Measurements from ENCODE around the gene AP1M1.

AP1M1 gene

DNA sequence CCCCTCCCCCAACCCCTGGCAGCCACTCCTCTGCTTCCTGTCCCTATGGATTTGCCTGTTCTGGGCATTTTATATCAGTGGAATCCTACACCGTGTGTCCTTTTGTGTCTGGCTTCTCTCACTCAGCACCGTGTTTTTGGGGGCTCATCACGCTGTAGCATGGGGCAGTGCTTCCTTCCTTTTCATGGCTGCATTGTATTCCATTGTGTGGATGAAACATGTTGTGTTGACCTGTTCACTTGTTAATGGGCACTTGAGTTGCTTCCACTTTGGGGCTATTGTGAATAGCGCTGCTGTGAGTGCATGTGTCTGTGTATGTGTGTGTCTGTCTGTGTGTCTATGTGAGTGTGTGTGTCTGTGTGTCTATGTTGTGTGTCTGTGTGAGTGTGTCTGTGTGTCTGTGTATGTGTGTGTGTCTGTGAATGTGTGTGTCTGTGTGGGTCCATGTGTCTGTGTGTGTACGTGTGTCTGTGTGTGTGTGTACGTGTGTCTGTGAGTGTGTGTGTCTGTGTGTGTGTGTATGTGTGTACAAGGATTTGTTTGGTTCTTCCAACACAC, 57.2 kb downstream of the AP1M1 start:
- POLR2A ChIA-PET, result no interaction called here
- DNase-seq (ENCODE audit: extremely low spot score), result no peak
- TF ChIP-seq, protein P1, sequence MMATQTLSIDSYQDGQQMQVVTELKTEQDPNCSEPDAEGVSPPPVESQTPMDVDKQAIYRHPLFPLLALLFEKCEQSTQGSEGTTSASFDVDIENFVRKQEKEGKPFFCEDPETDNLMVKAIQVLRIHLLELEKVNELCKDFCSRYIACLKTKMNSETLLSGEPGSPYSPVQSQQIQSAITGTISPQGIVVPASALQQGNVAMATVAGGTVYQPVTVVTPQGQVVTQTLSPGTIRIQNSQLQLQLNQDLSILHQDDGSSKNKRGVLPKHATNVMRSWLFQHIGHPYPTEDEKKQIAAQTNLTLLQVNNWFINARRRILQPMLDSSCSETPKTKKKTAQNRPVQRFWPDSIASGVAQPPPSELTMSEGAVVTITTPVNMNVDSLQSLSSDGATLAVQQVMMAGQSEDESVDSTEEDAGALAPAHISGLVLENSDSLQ (IDR thresholded peaks at IDR 0.05), result no peak
- TF ChIP-seq ARNT (IDR thresholded peaks at IDR 0.05) (no peak), L3MBTL2 (conservative IDR thresholded peaks at IDR 0.05) (no peak), FOXM1 (IDR thresholded peaks at IDR 0.05; ENCODE audit: borderline replicate concordance) (no peak), SUZ12 (IDR thresholded peaks at IDR 0.05) (no peak), LEF1 (IDR thresholded peaks at IDR 0.05; ENCODE audit: borderline replicate concordance) (no peak), NFRKB (IDR thresholded peaks at IDR 0.05) (no peak), FOXA1 (IDR thresholded peaks at IDR 0.05) (no peak), HDGF (IDR thresholded peaks at IDR 0.05; ENCODE audit: borderline replicate concordance) (no peak)
- CTCF ChIA-PET, result no interaction called here

DNA sequence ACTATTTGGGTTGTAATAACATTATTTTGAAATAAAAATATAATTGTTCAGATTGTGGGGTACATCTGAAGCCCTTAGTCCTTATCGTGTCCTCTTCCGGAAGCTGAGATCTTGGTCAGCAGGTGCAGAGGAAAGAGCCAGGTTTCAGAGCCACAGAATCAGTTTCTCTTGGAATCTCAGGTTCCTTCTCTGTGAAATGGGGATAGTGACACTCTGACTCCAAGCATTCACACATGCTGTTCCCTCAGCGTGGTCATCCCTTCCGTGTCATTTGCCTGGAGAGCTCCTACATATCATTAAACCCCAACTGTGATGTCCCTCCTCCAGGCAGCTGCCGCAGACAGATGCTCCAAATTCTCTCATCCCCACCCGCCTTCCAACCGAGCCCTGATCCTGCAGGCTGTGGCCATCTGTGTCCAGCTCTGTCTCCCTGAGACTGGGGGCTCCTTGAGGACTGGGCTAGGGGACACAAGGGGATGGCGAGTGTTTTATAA, 59.8 kb downstream of the AP1M1 start:
- ChIA-PET POLR2A (no interaction called here), CTCF (no interaction called here)

DNA sequence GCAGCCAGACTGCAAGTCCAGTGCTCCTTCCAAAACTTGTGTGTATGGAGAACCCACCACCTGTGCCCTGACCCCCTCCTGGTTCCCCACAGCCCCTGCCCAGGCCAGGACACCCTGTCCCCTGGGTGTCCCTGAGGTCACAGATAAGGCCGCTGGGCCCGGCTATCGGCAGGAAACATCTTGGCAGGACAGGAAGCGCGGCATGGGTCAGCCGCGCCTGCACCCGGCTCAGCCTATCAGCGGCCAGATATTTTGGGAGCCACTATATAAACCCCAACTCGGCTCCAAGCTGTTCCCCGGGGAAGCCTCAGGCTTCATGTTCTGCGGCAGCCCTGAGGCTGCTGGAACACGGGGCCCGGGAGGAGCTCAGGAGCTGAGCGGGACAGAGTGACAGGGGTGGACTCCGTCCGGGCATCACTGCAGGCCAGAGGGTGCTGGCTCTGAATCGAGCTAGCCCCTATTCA, 60.8 kb downstream of the AP1M1 start:
- TF ChIP-seq CTBP1 (IDR thresholded peaks at IDR 0.05; ENCODE audit: borderline replicate concordance) (no peak), FOXA1 (IDR thresholded peaks at IDR 0.05) (no peak), NFRKB (IDR thresholded peaks at IDR 0.05) (no peak), HDGF (IDR thresholded peaks at IDR 0.05; ENCODE audit: borderline replicate concordance) (no peak), ARNT (IDR thresholded peaks at IDR 0.05) (no peak), LEF1 (IDR thresholded peaks at IDR 0.05; ENCODE audit: borderline replicate concordance) (no peak), L3MBTL2 (conservative IDR thresholded peaks at IDR 0.05) (no peak), SUZ12 (IDR thresholded peaks at IDR 0.05) (no peak), ZNF384 (IDR thresholded peaks at IDR 0.05) (no peak), SP1 (IDR thresholded peaks at IDR 0.05) (no peak), FOXK2 (IDR thresholded peaks at IDR 0.05) (no peak), ELF4 (IDR thresholded peaks at IDR 0.05) (no peak), TARDBP (IDR thresholded peaks at IDR 0.05) (no peak), FOXM1 (IDR thresholded peaks at IDR 0.05; ENCODE audit: borderline replicate concordance) (no peak), BHLHE40 (IDR thresholded peaks at IDR 0.05; ENCODE audit: borderline replicate concordance) (no peak)
- TF ChIP-seq, protein P1 (IDR thresholded peaks at IDR 0.05), result no peak
- CTCF ChIA-PET, result interaction anchor here (0.5 kb wide), 1 partner anchor 10 kb away, joined by 3 read pairs; no protein-coding TSS in a partner anchor
- POLR2A ChIA-PET, result no interaction called here
- DNase-seq (ENCODE audit: extremely low spot score), result no peak

More for the DNA sequence above, 59.8 kb downstream of the AP1M1 start:
- TF ChIP-seq TARDBP (IDR thresholded peaks at IDR 0.05), result no peak
- no peak for TF ChIP-seq ZNF384 (IDR thresholded peaks at IDR 0.05)
- no peak for TF ChIP-seq SP1 (IDR thresholded peaks at IDR 0.05)
- TF ChIP-seq ARNT (IDR thresholded peaks at IDR 0.05), result no peak
- no peak for TF ChIP-seq SUZ12 (IDR thresholded peaks at IDR 0.05)
- no peak for TF ChIP-seq HDGF (IDR thresholded peaks at IDR 0.05; ENCODE audit: borderline replicate concordance)
- TF ChIP-seq FOXM1 (IDR thresholded peaks at IDR 0.05; ENCODE audit: borderline replicate concordance), result no peak
- TF ChIP-seq NFRKB (IDR thresholded peaks at IDR 0.05), result no peak
- TF ChIP-seq FOXK2 (IDR thresholded peaks at IDR 0.05), result no peak
- TF ChIP-seq L3MBTL2 (conservative IDR thresholded peaks at IDR 0.05), result no peak
- no peak for TF ChIP-seq BHLHE40 (IDR thresholded peaks at IDR 0.05; ENCODE audit: borderline replicate concordance)
- TF ChIP-seq FOXA1 (IDR thresholded peaks at IDR 0.05), result no peak
- no peak for DNase-seq (ENCODE audit: extremely low spot score)

DNA sequence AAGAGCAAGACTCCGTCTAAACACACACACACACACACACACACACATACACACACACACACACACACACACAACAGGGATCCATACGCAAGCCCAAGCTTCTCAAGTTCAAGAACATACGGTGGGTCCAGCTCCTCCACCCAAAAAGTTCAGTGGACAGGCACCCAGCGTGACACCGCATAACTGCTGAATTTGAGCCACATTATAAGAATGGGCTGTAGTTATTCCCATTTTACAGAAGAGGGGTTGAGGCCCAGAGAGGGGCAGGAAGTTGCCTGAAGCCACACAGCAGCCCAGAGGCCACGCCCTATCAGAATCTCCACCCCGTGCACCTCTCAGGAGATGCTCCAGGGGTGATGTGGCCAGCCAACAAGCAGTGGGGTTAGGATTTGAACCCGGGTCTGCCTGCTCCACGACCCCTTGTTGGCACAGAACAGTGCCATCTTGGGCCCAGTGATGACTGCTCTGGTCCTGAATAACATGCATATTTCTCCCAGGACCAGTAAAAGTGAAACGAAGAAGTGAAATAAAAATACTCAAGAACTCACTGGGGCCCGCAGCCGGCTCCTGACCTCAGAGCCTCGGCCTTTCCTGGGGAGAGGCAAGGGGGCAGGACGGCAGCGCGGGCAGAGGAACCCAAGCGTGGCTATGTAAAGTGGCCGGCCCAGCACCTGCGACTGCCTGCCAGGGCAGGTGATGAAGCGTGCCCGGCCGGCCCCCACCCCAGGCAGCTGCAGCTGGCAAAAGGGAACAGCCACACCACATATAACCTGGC, 61.9 kb downstream of the AP1M1 start:
- DNase-seq (ENCODE audit: extremely low spot score), result no peak
- CTCF ChIA-PET, result no interaction called here
- POLR2A ChIA-PET, result no interaction called here
- TF ChIP-seq ELF4 (IDR thresholded peaks at IDR 0.05) (no peak), CTBP1 (IDR thresholded peaks at IDR 0.05; ENCODE audit: borderline replicate concordance) (no peak), ARNT (IDR thresholded peaks at IDR 0.05) (no peak), FOXK2 (IDR thresholded peaks at IDR 0.05) (no peak), BHLHE40 (IDR thresholded peaks at IDR 0.05; ENCODE audit: borderline replicate concordance) (no peak), LEF1 (IDR thresholded peaks at IDR 0.05; ENCODE audit: borderline replicate concordance) (no peak), L3MBTL2 (conservative IDR thresholded peaks at IDR 0.05) (no peak), TARDBP (IDR thresholded peaks at IDR 0.05) (no peak), SP1 (IDR thresholded peaks at IDR 0.05) (no peak), SUZ12 (IDR thresholded peaks at IDR 0.05) (no peak), FOXA1 (IDR thresholded peaks at IDR 0.05) (no peak), HDGF (IDR thresholded peaks at IDR 0.05; ENCODE audit: borderline replicate concordance) (no peak), ZNF384 (IDR thresholded peaks at IDR 0.05) (no peak), NFRKB (IDR thresholded peaks at IDR 0.05) (no peak), FOXM1 (IDR thresholded peaks at IDR 0.05; ENCODE audit: borderline replicate concordance) (no peak)
- TF ChIP-seq, protein P1 (IDR thresholded peaks at IDR 0.05), result no peak

DNA sequence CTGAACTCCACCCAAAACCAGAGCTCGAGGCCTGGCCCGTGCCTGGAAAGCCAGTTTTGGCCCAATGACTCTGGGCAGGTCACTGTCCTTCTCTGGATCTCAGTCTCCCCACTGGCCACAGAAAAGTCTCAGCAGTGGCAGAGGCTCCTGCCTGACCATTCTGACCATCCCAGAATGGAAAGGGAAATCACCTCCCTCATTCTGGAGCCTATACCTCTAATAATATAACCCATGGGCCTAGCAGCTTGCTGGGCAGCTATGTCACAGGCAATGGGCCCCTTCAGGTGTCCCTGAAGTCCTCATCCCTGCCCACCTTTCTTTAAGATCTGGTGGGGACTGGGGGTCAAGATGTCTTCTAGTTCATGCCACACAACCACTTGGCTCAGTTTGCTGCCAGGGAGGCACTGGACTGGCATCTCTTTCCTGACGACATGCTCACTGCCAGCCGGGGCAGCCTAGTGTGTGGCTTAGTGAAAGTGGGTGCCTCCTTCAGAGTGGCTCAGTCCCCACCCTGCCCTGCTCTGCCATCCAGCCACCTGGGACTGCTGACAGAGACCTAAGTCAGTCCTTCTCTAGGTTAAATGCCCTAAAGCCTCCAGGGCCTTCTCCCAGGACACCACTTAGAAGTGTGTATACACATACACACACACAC, 62.6 kb downstream of the AP1M1 start:
- POLR2A ChIA-PET, result no interaction called here
- no peak for TF ChIP-seq FOXK2 (IDR thresholded peaks at IDR 0.05)
- no peak for TF ChIP-seq BHLHE40 (IDR thresholded peaks at IDR 0.05; ENCODE audit: borderline replicate concordance)
- no peak for TF ChIP-seq FOXM1 (IDR thresholded peaks at IDR 0.05; ENCODE audit: borderline replicate concordance)
- no peak for DNase-seq (ENCODE audit: extremely low spot score)
- CTCF ChIA-PET, result no interaction called here
